H9 (cell line): Measurements from ENCODE around the gene PUM1. TPM values are rescaled to one million over a fixed set of nuclear protein-coding genes. Genes with fewer than 3 reads are reported as not detected.

Experiments used
- DNase-seq: peaks from one replicate; pipeline ENCODE4 v3.0.0-alpha.2; 2017
- H2AFZ ChIP-seq: one replicate; pipeline ENCODE4 v1.6.1; 2013; ENCODE audit warnings: mild to moderate bottlenecking, low read length, control low read depth, moderate library complexity
- H2AK5ac ChIP-seq: 2 replicates; pipeline ENCODE4 v1.6.1; 2013; ENCODE audit warnings: low read length, control low read depth, mixed read lengths; ENCODE audit not compliant: insufficient read length
- H2BK120ac ChIP-seq: one replicate; pipeline ENCODE4 v1.6.1; 2013; ENCODE audit warnings: low read depth, mild to moderate bottlenecking, low read length, control low read depth, inconsistent platforms; ENCODE audit not compliant: poor library complexity, severe bottlenecking
- H2BK12ac ChIP-seq: 2 replicates; pipeline ENCODE4 v1.6.1; 2013; ENCODE audit warnings: low read length, control low read depth, mixed read lengths, low read depth; ENCODE audit not compliant: insufficient read length
- H2BK15ac ChIP-seq: 2 replicates; pipeline ENCODE4 v1.6.1; 2013; ENCODE audit warnings: low read depth, low read length, control low read depth
- H2BK20ac ChIP-seq: one replicate; pipeline ENCODE4 v1.6.1; 2013; ENCODE audit warnings: low read depth, mild to moderate bottlenecking, low read length, control low read depth, inconsistent platforms; ENCODE audit not compliant: poor library complexity, severe bottlenecking
- H2BK5ac ChIP-seq: 2 replicates; pipeline ENCODE4 v1.6.1; 2013; ENCODE audit warnings: low read length, control low read depth, mixed read lengths; ENCODE audit not compliant: insufficient read length
- H3K14ac ChIP-seq: 2 replicates; pipeline ENCODE4 v1.6.1; 2013; ENCODE audit warnings: low read length, control low read depth; ENCODE audit not compliant: insufficient read depth
- H3K18ac ChIP-seq: 2 replicates; pipeline ENCODE4 v1.6.1; 2013; ENCODE audit warnings: low read depth, mild to moderate bottlenecking, mixed read lengths, low read length, control low read depth; ENCODE audit not compliant: insufficient read length
- H3K23ac ChIP-seq: 2 replicates; pipeline ENCODE4 v1.6.1; 2013; ENCODE audit warnings: low read length, control low read depth, mixed read lengths, low read depth; ENCODE audit not compliant: insufficient read length
- H3K23me2 ChIP-seq: 2 replicates; pipeline ENCODE4 v1.6.1; 2013; ENCODE audit warnings: low read depth, mild to moderate bottlenecking, mixed read lengths, low read length, control low read depth; ENCODE audit not compliant: insufficient read length, poor library complexity, severe bottlenecking
- H3K27ac ChIP-seq: 2 replicates; pipeline ENCODE4 v1.5.1; 2013; ENCODE audit warnings: low read length, control low read depth, mixed read lengths, low read depth; ENCODE audit not compliant: insufficient read length
- H3K27me3 ChIP-seq: 2 replicates; pipeline ENCODE4 v1.6.1; 2013; ENCODE audit warnings: low read length, control low read depth, inconsistent platforms; ENCODE audit not compliant: insufficient read depth
- H3K4ac ChIP-seq: 2 replicates; pipeline ENCODE4 v1.6.1; 2013; ENCODE audit warnings: low read depth, mild to moderate bottlenecking, control low read depth, inconsistent platforms, low read length, moderate library complexity
- H3K4me1 ChIP-seq: 2 replicates; pipeline ENCODE4 v1.6.1; 2013; ENCODE audit warnings: low read length, control low read depth, inconsistent platforms; ENCODE audit not compliant: insufficient read depth
- H3K4me2 ChIP-seq: 2 replicates; pipeline ENCODE4 v1.6.1; 2013; ENCODE audit warnings: low read length, control low read depth, mixed read lengths; ENCODE audit not compliant: insufficient read length, insufficient read depth
- H3K56ac ChIP-seq: 2 replicates; pipeline ENCODE4 v1.6.1; 2013; ENCODE audit warnings: low read depth, mild to moderate bottlenecking, mixed read lengths, low read length, control low read depth; ENCODE audit not compliant: insufficient read length
- H3K79me1 ChIP-seq: 2 replicates; pipeline ENCODE4 v1.6.1; 2013; ENCODE audit warnings: low read depth, mild to moderate bottlenecking, moderate library complexity, low read length, control low read depth, inconsistent platforms; ENCODE audit not compliant: insufficient read depth, poor library complexity, severe bottlenecking
- H3K79me2 ChIP-seq: 2 replicates; pipeline ENCODE4 v1.6.1; 2013; ENCODE audit warnings: low read length, control low read depth, inconsistent platforms; ENCODE audit not compliant: insufficient read depth
- H3K9ac ChIP-seq: 2 replicates; pipeline ENCODE4 v1.6.1; 2013; ENCODE audit warnings: low read length, control low read depth, mixed read lengths; ENCODE audit not compliant: insufficient read length; ENCODE audit errors: extremely low read depth
- H3K9me3 ChIP-seq: one replicate; pipeline ENCODE4 v1.6.1; 2013; ENCODE audit warnings: low read depth, low read length, inconsistent platforms; ENCODE audit not compliant: control insufficient read depth
- H3T11ph ChIP-seq: one replicate; pipeline ENCODE4 v1.6.1; 2013; ENCODE audit warnings: mild to moderate bottlenecking, low read length, control low read depth, inconsistent platforms
- H4K20me1 ChIP-seq: one replicate; pipeline ENCODE4 v1.6.1; 2013; ENCODE audit not compliant: control insufficient read depth, insufficient read length, insufficient read depth
- H4K5ac ChIP-seq: 2 replicates; pipeline ENCODE4 v1.6.1; 2013; ENCODE audit warnings: low read depth, mild to moderate bottlenecking, mixed read lengths, low read length, control low read depth; ENCODE audit not compliant: insufficient read length
- H4K8ac ChIP-seq: replicated peaks from 2 replicates; pipeline ENCODE4 v1.6.1; 2013; ENCODE audit warnings: low read length, control low read depth, mixed read lengths, low read depth; ENCODE audit not compliant: insufficient read length
- H4K91ac ChIP-seq: 2 replicates; pipeline ENCODE4 v1.6.1; 2013; ENCODE audit warnings: low read depth, mild to moderate bottlenecking, moderate library complexity, mixed read lengths, low read length, control low read depth; ENCODE audit not compliant: insufficient read length
- H3K27ac Mint-ChIP-seq, 3 experiments: 2 replicates in 2 of 3; 3 replicates in 1 of 3; pipeline ENCODE4 v1.8.0; 2020 to 2021; ENCODE audit warnings: mixed read lengths in 3 of 3, mild to moderate bottlenecking in 1 of 3, moderate library complexity in 1 of 3
- H3K27me3 Mint-ChIP-seq: 2 replicates; pipeline ENCODE4 v1.8.0; 2021; ENCODE audit warnings: low read depth, mild to moderate bottlenecking, moderate library complexity, mixed read lengths
- H3K36me3 Mint-ChIP-seq, 3 experiments: 2 replicates in 2 of 3; 3 replicates in 1 of 3; pipeline ENCODE4 v1.8.0; 2020 to 2021; ENCODE audit warnings: low read depth in 3 of 3, mixed read lengths in 3 of 3; ENCODE audit not compliant: insufficient read depth in 1 of 3
- H3K4me1 Mint-ChIP-seq, 2 experiments: 2 replicates each; pipeline ENCODE4 v1.8.0; 2020; ENCODE audit warnings: mixed read lengths in 2 of 2
- H3K4me3 Mint-ChIP-seq, 2 experiments: 2 replicates in 1 of 2; 3 replicates in 1 of 2; pipeline ENCODE4 v1.8.0; 2020 to 2021; ENCODE audit warnings: mild to moderate bottlenecking in 2 of 2, mixed read lengths in 2 of 2, moderate library complexity in 1 of 2
- H3K9me3 Mint-ChIP-seq, 2 experiments: 2 replicates in 1 of 2; 3 replicates in 1 of 2; pipeline ENCODE4 v1.8.0; 2020; ENCODE audit warnings: mild to moderate bottlenecking in 2 of 2, mixed read lengths in 2 of 2, moderate library complexity in 1 of 2
- CTCF ChIP-seq: fragments of 200-600 bp; sonication (generic); conservative IDR thresholded peaks from 3 replicates; pipeline ENCODE4 v1.8.0; 2021; ENCODE audit warnings: antibody characterized with exemption, mild to moderate bottlenecking
- WGBS: extraction: QIAGEN DNeasy Blood & Tissue Kit; methylation state at CpG from one replicate; pipeline ENCODE4 v1.1.7; 2013; ENCODE audit warnings: missing lambda C conversion rate, low lambda C conversion rate, mixed read lengths; ENCODE audit not compliant: insufficient read length; ENCODE audit errors: extremely low coverage; 5-methylcytosine and 5-hydroxymethylcytosine counted together
- total RNA-seq: library from RNA; stranded (reverse); gene quantifications from 2 replicates; pipeline ENCODE4 v1.2.1, GENCODE V29; 2021

PUM1 gene
- total RNA-seq, 1 experiment from 2014 or later, result 164 TPM

- H3K27me3 ChIP-seq, result no peaks in the 10 kb centered on the region
- no peak overlapping the region for H3K23ac ChIP-seq
- H3K56ac ChIP-seq, result no peak overlapping the region
- no peak for DNase-seq
- no peak for TF ChIP-seq CTCF
- H2BK5ac ChIP-seq, result no peak overlapping the region
- no peak overlapping the region for H3T11ph ChIP-seq
- H3K14ac ChIP-seq, result no peak overlapping the region
- H3K9me3 Mint-ChIP-seq, result no peaks in the 10 kb centered on the region
- peaks cover 5% of the 10 kb centered on the region for H3K79me1 ChIP-seq
- no peak overlapping the region for H2BK15ac ChIP-seq
- H3K4me2 ChIP-seq, result no peak overlapping the region
- no peaks in the 10 kb centered on the region for H3K27me3 Mint-ChIP-seq
- no CpG with 5 or more reads among the region's 1 CpG for WGBS
- H4K8ac ChIP-seq, result no peak overlapping the region
- H2AK5ac ChIP-seq, result no peak overlapping the region
- no peak overlapping the region for H3K9ac ChIP-seq
- peaks cover 15 to 22% of the 10 kb centered on the region in 2 experiments for H3K4me1 Mint-ChIP-seq
- no peaks in the 10 kb centered on the region for H3K23me2 ChIP-seq
- H4K20me1 ChIP-seq, result no peaks in the 10 kb centered on the region
- H3K4ac ChIP-seq, result no peak overlapping the region
- no peaks in the 10 kb centered on the region; the same call in 1 of the 2 replicates for H3K4me1 ChIP-seq
- no peak overlapping the region for H3K4me3 Mint-ChIP-seq
- no peak overlapping the region for H2BK12ac ChIP-seq
- no peak overlapping the region for H4K5ac ChIP-seq
- no peak overlapping the region for H2AFZ ChIP-seq
- H3K79me2 ChIP-seq, result peaks cover 80% of the 10 kb centered on the region
- H4K91ac ChIP-seq, result no peak overlapping the region
- H2BK20ac ChIP-seq, result no peak overlapping the region
- H3K9me3 ChIP-seq, result no peaks in the 10 kb centered on the region
- H3K27ac ChIP-seq, result no peak overlapping the region
- H3K18ac ChIP-seq, result no peak overlapping the region
- peak overlapping the region in 1 of 3 experiments; percentile 70; a peak in 2 of 7 replicates for H3K27ac Mint-ChIP-seq
- H3K36me3 Mint-ChIP-seq, result peaks cover 25 to 65% (median 57%) of the 10 kb centered on the region in 3 experiments; a peak in 6 of 7 replicates
- no peak overlapping the region for H2BK120ac ChIP-seq
Measured at GRCh38 chr1:31055953-31056352, 9.6 kb downstream of the PUM1 start.
